Measurements from ENCODE around the gene P3H2.
"Not testable (repeated sequence)": the region's sequence is repeated elsewhere in the genome, so short reads cannot be mapped to it uniquely, and the experiment has no call there.

P3H2 gene

DNA sequence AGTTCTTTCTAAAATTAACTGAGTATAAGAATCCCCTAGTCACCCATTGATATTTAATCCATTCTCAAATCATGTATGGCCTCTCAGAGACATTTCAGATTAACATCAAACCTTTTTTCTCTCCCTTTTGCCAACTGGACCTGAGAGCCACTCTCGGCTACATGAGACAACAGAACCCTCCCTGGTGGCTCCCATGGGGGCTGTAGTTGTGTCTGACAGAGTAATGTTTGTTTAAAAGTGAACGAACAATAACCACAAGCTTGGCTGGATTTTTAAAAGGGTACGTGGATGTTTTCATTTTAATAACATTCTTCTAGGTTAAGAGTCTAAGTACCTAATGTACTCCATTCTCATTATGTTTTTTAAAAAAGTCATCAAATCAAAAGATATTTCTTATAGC is 37.1 kb downstream of the P3H2 start:
- DNase-seq, result no peak

DNA sequence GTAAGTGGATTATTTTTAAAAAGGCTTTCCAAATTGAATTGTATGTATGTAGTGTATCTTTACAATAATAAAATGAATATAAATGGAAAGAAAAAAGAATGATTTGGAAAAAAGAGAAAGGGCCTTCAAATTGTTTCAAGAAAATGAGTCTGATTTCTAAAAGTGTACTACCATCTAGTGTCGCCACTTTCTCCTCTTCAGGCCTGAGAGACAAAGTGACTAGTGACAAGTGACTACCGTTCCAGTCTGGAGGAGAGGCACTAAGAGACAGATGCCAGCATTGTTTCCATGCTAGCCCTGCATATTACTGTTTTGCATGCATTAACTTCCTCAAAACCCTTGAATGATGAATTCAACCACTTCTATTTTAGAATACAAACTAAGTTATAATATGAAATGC is 39.3 kb downstream of the P3H2 start:
- no peak for DNase-seq

DNA sequence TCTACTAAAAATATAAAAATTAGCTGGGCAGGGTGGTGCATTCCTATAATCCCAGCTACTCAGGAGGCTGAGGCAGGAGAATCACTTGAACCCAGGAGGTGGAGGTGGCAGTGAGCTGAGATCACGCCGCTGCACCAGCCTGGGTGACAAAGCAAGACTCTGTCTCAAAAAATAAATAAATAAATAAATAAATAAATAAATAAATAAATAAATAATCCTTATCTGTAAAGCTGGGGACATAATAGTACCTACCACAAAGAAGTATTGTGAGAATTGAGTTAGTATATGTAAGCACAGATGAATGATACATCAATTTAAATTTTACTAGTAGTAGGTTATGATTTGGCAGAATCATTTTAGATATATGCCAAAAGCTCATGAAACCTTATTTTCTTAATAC is 41.5 kb downstream of the P3H2 start:
- DNase-seq, result not testable (repeated sequence)

- DNase-seq, result no peak
Observed at GRCh38 chr3:190077395-190078045, 43.2 kb downstream of the P3H2 start.

DNA sequence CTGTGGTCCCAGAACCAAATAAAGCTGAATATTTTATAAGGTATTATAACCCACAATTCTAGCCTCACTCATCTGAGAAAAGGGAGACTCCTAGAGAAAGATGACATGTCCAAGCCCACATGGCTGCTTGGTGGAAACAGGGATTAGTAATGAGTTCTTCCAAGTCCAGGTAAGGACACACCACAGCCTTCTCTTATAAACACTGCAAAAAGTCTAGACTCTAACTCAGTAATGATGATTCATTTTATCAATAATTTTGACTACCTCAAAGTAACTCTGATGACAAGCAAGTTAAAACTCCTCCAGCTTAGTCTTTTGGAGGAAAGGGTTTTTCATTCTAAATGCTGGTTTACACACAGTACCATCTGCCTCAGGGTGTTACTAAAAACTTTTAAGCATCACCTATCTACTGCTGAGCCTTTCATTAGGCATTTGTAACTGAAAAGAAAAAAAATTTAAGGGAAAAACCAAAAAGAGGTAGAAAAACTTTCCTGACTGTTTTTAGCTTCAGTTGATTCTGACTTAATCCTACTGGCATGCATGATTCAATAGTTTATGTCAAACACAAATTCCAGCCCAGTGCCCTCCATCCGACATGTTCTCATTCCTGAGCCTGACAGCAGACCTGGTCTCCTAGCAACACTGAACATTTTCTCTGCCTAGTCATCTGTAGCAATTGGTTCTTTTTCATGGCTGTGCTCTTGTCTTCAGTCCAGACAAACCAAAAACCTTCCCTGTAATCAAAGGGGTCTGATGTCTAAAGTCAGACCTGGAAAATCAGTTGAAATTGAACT is 43.9 kb downstream of the P3H2 start:
- DNase-seq, result no peak

- no peak for DNase-seq
Observed at GRCh38 chr3:190076136-190076535, 44.6 kb downstream of the P3H2 start.

- DNase-seq, result no peak
Observed at GRCh38 chr3:190074817-190075216, 45.9 kb downstream of the P3H2 start.

GRCh38 chr3:190073264-190074008 is 47.3 kb downstream of the P3H2 start:
- DNase-seq, result no peak

GRCh38 chr3:190072856-190073255 is 47.8 kb downstream of the P3H2 start:
- DNase-seq, result no peak

DNA sequence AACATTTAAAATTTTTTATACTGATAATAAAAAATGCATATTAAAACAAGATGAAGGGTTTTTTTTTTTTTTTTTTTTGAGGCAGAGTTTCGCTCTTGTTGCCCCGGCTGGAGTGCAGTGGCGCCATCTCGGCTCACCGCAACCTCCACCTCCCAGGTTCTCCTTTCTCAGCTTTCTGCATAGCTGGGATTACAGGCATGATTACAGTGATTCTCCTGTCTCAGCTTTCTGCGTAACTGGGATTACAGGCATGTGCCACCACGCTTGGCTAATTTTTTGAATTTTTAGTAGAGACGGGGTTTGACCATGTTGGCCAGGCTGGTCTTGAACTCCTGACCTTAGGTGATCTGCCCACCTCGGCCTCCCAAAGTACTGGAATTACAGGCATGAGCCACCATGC is 48.8 kb downstream of the P3H2 start:
- DNase-seq, result not testable (repeated sequence)

DNA sequence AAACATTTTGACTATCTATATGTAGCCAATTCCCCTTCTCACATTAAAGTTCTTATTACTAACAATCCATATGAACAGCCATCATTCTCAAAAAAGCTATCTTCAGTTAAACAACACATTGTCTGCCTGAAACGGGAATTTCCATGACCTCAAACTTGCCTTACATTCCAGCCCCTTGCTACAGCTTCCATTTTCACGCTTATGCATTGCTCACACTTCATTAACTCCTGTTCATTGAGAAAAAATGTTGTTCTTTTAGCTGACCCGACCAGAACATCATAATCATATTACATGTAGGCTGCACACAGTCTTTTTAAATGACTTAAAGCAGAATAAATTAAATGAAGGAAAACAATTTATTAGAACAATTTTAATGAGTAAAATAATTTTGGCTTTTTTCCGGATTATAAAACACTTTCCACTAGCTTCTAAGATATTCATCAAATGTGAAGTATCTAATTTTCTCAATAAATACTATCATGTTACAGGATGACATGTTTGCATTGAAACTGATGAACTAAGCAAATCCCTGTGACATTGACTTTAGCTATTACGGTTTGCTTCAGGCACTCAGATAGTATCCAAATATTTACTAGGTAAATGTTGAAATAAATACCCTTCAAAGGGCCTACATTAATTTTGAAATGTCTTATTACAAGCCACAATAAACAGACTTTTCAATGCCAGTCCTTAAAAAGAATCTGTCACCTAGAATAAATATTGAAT is 49.9 kb downstream of the P3H2 start:
- no peak for DNase-seq

GRCh38 chr3:190065204-190065603 is 55.5 kb downstream of the P3H2 start:
- no peak for DNase-seq

DNA sequence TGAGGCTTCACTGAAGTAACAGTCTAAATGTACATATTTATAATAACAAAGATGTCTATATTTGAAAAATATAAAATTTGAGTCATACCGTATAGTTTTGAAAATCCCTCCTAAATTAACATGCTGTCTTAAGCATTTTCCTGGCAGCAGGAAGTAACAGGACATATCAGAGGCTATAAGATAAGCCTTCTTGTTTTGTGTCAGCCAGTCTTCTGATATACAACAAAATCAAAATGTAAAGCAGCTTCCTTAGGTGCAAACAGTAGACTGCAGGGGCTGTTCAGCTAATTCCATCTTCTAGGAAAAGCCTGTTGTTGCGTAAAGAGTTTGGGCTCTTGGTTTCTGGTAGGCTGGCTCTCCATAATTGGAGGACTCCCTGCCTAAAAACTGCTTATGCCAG is 56.0 kb downstream of the P3H2 start:
- no peak for DNase-seq

DNA sequence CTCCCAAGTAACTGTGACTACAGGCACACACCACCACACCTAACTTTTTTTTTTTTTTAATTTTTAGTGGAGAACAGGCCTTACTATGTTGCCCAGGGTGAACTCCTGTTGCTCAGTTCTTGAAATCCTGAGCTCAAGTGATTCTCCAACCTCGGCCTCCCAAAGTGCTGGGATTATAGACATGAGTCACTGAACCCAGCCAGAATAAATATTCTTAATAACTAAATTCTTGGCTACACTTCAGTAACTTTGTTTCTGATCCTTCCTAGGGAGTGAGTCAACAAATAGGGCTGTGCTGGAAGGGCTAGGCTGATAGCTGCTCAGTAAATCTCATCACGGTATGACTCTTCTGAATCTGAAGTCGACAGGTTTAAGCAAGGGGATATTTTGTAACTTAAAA is 56.6 kb downstream of the P3H2 start:
- no peak for DNase-seq

GRCh38 chr3:190063490-190063889 is 57.2 kb downstream of the P3H2 start:
- DNase-seq, result no peak

DNA sequence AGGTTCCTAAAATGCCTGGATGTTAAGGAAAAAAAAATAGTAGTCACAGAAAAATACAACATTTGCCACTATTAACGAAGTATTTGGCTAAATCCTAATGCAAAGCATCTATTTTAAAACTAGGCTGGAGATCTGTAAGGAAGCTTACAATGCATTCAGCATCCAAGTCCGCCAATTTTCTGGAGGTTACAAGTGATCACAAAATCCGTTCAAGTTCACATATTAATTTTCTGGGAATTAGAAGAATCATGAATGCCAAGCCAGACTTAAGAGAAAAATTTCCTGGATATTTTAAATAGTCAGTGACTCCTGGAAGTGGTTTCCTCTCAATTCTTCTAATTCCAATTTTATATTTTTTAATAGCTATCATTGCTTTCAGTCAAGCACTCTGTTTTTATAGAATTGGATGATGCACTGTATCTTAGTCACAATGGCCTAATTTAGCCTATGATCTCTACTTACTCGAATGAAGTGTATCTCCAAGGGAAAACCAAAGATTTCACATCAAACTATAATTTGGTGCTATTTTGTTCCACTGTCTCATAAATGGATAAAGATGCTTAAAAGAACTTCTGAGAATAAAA is 60.4 kb downstream of the P3H2 start:
- DNase-seq, result no peak

DNA sequence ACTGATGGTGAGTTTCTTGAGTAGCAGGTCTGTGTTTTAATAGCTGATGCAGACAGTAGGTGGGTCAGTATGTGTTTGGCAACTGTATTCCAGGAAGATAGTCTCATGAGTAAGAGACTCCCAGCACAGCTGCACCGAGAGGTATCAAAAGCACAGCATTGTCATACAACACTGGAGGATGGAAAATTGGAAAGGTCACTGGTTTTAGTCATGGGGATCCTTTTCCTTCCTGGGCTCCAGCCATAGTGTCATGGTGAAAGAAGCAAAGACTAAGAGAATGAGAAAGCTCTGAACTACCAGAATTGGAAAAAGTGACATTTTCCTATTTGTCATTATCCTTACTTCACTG is 61.5 kb downstream of the P3H2 start:
- no peak for DNase-seq

DNA sequence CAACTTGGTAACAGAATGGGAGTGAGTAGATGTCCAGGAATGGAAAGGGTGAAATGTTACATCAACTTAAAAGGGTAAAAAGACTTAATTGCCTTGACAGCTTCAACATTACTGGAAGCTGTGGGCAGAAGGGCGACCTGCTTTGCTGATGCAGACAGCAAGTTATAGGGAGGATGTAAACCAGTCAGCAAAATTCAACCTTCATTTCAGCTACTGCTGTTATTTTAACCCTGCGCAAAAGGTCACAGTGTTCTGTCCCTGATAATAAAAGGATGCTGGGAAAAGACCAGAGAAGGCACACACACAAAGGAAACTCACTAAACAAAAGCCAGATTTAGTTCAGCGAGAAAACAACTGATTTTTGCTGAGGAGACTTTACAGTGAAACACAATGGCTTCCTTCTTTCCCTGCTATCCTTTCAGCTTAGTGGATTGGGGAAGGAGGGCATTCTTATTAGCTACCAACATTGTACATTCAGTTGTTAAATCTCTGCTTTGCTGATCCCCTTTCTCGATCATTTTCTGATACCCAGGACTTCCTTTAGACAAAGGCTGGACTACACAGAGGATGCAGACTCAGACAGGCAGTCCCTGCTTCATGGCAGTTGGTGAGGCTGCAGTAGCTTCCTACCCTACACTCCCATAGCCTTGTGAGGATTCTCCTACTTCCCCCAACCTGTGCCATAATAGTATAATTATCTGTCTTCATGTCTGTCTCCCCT is 62.0 kb downstream of the P3H2 start:
- no peak for DNase-seq

DNA sequence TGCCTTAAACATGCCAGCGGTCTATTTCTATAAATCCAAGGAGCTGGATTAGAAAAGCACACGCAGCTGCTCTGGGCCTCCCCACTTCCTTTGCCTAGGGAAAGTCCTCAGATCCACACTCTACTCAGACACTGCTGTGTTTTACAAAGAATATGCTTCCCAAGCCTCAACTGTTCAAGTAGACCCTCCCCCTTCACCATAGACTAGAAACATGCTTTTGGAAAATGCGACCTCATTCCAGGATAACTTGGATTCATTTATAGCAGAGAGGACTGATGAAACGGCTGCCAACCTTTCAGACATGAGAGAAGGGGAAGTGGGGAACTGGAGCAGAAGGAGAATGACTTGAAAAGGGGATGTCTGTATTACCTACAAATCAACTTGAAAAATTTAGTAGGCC is 64.0 kb downstream of the P3H2 start:
- DNase-seq, result no peak

GRCh38 chr3:190055773-190056172 is 64.9 kb downstream of the P3H2 start:
- DNase-seq, result no peak

GRCh38 chr3:190053919-190054672 is 66.6 kb downstream of the P3H2 start:
- DNase-seq, result no peak

DNA sequence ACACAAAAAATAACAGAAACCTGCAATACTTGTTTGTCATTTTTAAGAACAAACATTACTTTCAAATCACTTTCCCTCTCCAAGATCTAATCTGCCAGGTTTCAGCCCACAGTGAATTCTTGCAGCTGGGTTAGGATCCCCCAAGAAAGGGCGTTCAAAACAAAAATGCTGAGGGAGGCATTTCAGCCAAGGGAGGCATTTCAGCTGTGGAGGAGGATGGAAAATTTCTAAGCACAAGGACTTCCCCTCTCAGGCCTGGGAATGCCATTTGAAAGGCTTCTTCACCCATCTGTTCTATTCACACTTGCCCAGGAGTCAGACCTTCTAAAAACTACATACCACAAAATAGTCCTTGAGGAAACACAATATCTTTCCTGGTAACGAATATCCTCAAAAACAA is 69.1 kb downstream of the P3H2 start:
- no peak for DNase-seq
